IMR-90 (cell line): ENCODE results near the gene RBPJ. TPM values are rescaled to one million over a fixed set of nuclear protein-coding genes. Genes with fewer than 3 reads are reported as not detected.

ENCODE experiments used
- ATAC-seq: fragments of 200-7000 bp; cut with Tn5 transposase; 2 replicates; pipeline ENCODE4 v1.9.1; 2020; ENCODE audit warnings: low read depth, mild to moderate bottlenecking, moderate library complexity
- BruUV-seq: library from RNA; stranded (reverse); fragments of 400-500 nt; replicated peaks from 2 replicates; lab custom pipeline; 2021; lab: Mats Ljungman, UMichigan
- CTCF ChIA-PET: fragments of 300-600 bp; formaldehyde crosslinking; extraction: SDS; loops from one replicate; lab custom pipeline; 2021; ENCODE audit warnings: antibody characterized with exemption; lab: Yijun Ruan, JAX
- POLR2A ChIA-PET: fragments of 300-600 bp; sonication (Branson Sonifier 250); formaldehyde crosslinking; loops from one replicate; lab custom pipeline; 2022; ENCODE audit warnings: antibody characterized with exemption; ENCODE audit not compliant: unreplicated experiment; lab: Charles Lee
- DNase-seq: peaks from one replicate; pipeline ENCODE4 v3.0.0; 2013
- H2AFZ ChIP-seq: replicated peaks from 2 replicates; pipeline ENCODE3; 2013; ENCODE audit warnings: low read length, mild to moderate bottlenecking; ENCODE audit not compliant: poor library complexity
- H2AK5ac ChIP-seq: 2 replicates; pipeline ENCODE4 v1.6.1; 2013; ENCODE audit warnings: low read depth, low read length, inconsistent platforms
- H2AK9ac ChIP-seq: replicated peaks from 2 replicates; pipeline ENCODE3; 2013; ENCODE audit warnings: mild to moderate bottlenecking, low read depth, low read length, moderate library complexity; ENCODE audit not compliant: poor library complexity
- H2BK120ac ChIP-seq: 2 replicates; pipeline ENCODE4 v1.6.1; 2013; ENCODE audit warnings: low read depth, low read length, inconsistent platforms
- H2BK15ac ChIP-seq: 3 replicates; pipeline ENCODE4 v1.6.1; 2013; ENCODE audit warnings: low read depth, low read length, inconsistent platforms
- H2BK20ac ChIP-seq: 2 replicates; pipeline ENCODE4 v1.6.1; 2013; ENCODE audit warnings: low read depth, mild to moderate bottlenecking, inconsistent platforms, low read length, moderate library complexity
- H2BK5ac ChIP-seq: 2 replicates; pipeline ENCODE4 v1.6.1; 2013; ENCODE audit warnings: mild to moderate bottlenecking, low read depth, low read length, inconsistent platforms; ENCODE audit not compliant: poor library complexity, severe bottlenecking
- H3K14ac ChIP-seq: replicated peaks from 2 replicates; pipeline ENCODE4 v1.6.1; 2013; ENCODE audit warnings: low read depth, low read length, inconsistent platforms
- H3K18ac ChIP-seq: 2 replicates; pipeline ENCODE4 v1.6.1; 2013; ENCODE audit warnings: low read depth, low read length, control low read depth
- H3K23ac ChIP-seq: 2 replicates; pipeline ENCODE4 v1.6.1; 2013; ENCODE audit warnings: low read depth, low read length, inconsistent platforms
- H3K27ac ChIP-seq: 2 replicates; pipeline ENCODE4 v1.5.1; 2013; ENCODE audit warnings: mild to moderate bottlenecking, control low read depth, low read length; ENCODE audit not compliant: insufficient read depth
- H3K27me3 ChIP-seq: 2 replicates; pipeline ENCODE4 v1.6.1; 2013; ENCODE audit warnings: low read length; ENCODE audit not compliant: control insufficient read depth, insufficient read depth
- H3K36me3 ChIP-seq: 2 replicates; pipeline ENCODE4 v1.6.1; 2013; ENCODE audit warnings: low read length, mixed read lengths; ENCODE audit not compliant: control insufficient read depth, insufficient read depth
- H3K4ac ChIP-seq: 2 replicates; pipeline ENCODE4 v1.6.1; 2013; ENCODE audit warnings: low read depth, low read length, inconsistent platforms
- H3K4me1 ChIP-seq: 2 replicates; pipeline ENCODE4 v1.6.1; 2013; ENCODE audit warnings: low read length, mixed read lengths; ENCODE audit not compliant: control insufficient read depth, insufficient read depth
- H3K4me2 ChIP-seq: 2 replicates; pipeline ENCODE4 v1.6.1; 2013; ENCODE audit warnings: low read depth, mild to moderate bottlenecking, control low read depth, low read length, moderate library complexity
- H3K4me3 ChIP-seq: 2 replicates; pipeline ENCODE4 v1.5.1; 2013; ENCODE audit warnings: low read depth, mild to moderate bottlenecking, control low read depth, low read length, moderate library complexity; ENCODE audit not compliant: insufficient read depth
- H3K56ac ChIP-seq: 2 replicates; pipeline ENCODE4 v1.6.1; 2013; ENCODE audit warnings: low read length, inconsistent platforms; ENCODE audit not compliant: insufficient read depth; ENCODE audit errors: extremely low read depth
- H3K79me1 ChIP-seq, 2 experiments: 2 replicates each; pipeline ENCODE4 v1.6.1; 2013; ENCODE audit warnings: low read length in 2 of 2, inconsistent platforms in 1 of 2, low read depth in 1 of 2
- H3K9ac ChIP-seq: 2 replicates; pipeline ENCODE4 v1.6.1; 2013; ENCODE audit warnings: low read depth, low read length, control low read depth
- H3K9me1 ChIP-seq: 2 replicates; pipeline ENCODE4 v1.6.1; 2013; ENCODE audit warnings: low read length, inconsistent platforms; ENCODE audit not compliant: insufficient read depth
- H3K9me3 ChIP-seq: 2 replicates; pipeline ENCODE4 v1.6.1; 2013; ENCODE audit warnings: low read length; ENCODE audit not compliant: control insufficient read depth, insufficient read depth
- H4K20me1 ChIP-seq: 2 replicates; pipeline ENCODE4 v1.6.1; 2013; ENCODE audit warnings: low read length, inconsistent platforms; ENCODE audit not compliant: insufficient read depth
- H4K5ac ChIP-seq: 2 replicates; pipeline ENCODE4 v1.6.1; 2013; ENCODE audit warnings: mild to moderate bottlenecking, low read depth, low read length, control low read depth
- H4K8ac ChIP-seq, 2 experiments: 2 replicates each; pipeline ENCODE4 v1.6.1; 2013; ENCODE audit warnings: low read depth in 2 of 2, low read length in 2 of 2, control low read depth in 1 of 2, inconsistent platforms in 1 of 2
- H4K91ac ChIP-seq: 2 replicates; pipeline ENCODE4 v1.6.1; 2013; ENCODE audit warnings: low read depth, low read length, inconsistent platforms; ENCODE audit not compliant: insufficient read depth
- BHLHE40 ChIP-seq: fragments of 150-350 bp; IDR thresholded peaks from 2 replicates; pipeline ENCODE4 v1.6.1; 2016; ENCODE audit warnings: mild to moderate bottlenecking, low read depth, low read length
- CTCF ChIP-seq: conservative IDR thresholded peaks from 2 replicates; pipeline ENCODE4 v1.5.1; 2012; ENCODE audit warnings: mild to moderate bottlenecking, low read depth, low read length, improper control_type of control experiment
- FOS ChIP-seq: fragments of 150-350 bp; IDR thresholded peaks from 2 replicates; pipeline ENCODE4 v1.6.1; 2016; ENCODE audit warnings: low read depth, low read length
- MAFK ChIP-seq: IDR thresholded peaks from 2 replicates; pipeline ENCODE4 v1.6.1; 2012; ENCODE audit warnings: low read depth, low read length, improper control_type of control experiment
- MAZ ChIP-seq: IDR thresholded peaks from 2 replicates; pipeline ENCODE4 v1.6.1; 2012; ENCODE audit warnings: low read depth, mild to moderate bottlenecking, low read length, improper control_type of control experiment, moderate library complexity, borderline replicate concordance
- MXI1 ChIP-seq: IDR thresholded peaks from 2 replicates; pipeline ENCODE4 v1.6.1; 2012; ENCODE audit warnings: low read depth, mild to moderate bottlenecking, low read length, moderate library complexity, borderline replicate concordance
- POLR2A ChIP-seq: IDR thresholded peaks from 2 replicates; pipeline ENCODE4 v1.6.1; 2012; ENCODE audit warnings: mild to moderate bottlenecking, low read depth, low read length
- RAD21 ChIP-seq: IDR thresholded peaks from 2 replicates; pipeline ENCODE4 v1.6.1; 2012; ENCODE audit warnings: low read length, improper control_type of control experiment
- SMC3 ChIP-seq: fragments of 150-350 bp; IDR thresholded peaks from 2 replicates; pipeline ENCODE4 v1.6.1; 2016; ENCODE audit warnings: low read depth, mild to moderate bottlenecking, antibody characterized with exemption, low read length, moderate library complexity
- WGBS, 2 experiments: methylation state at CpG; one replicate each; pipeline versions ENCODE4 v1.1.5 to v1.1.7; 2013; ENCODE audit warnings: missing lambda C conversion rate in 2 of 2; ENCODE audit not compliant: insufficient read length in 1 of 2; ENCODE audit errors: extremely low coverage in 2 of 2; 5-methylcytosine and 5-hydroxymethylcytosine counted together
- dilution Hi-C: fragments of 300-500 bp; cut with HindIII; formaldehyde crosslinking; loops from one replicate; pipeline ENCODE4 v1.14.3; 2018; ENCODE audit warnings: low sequenced_read_pairs; ENCODE audit not compliant: unreplicated experiment
- in situ Hi-C: fragments of 300-500 bp; cut with MboI; formaldehyde crosslinking; loops from 3 replicates; pipeline ENCODE4 v1.14.3; 2019; ENCODE audit warnings: low sequenced_read_pairs, inconsistent platforms, mixed read lengths
- intact Hi-C: fragments of 100-400 bp; cut with micrococcal nuclease; formaldehyde crosslinking; loops from 2 replicates; pipeline ENCODE4 v1.10.0; 2022
- polyA plus RNA-seq, 3 experiments: library from polyadenylated mRNA; depleted of rRNA; stranded (reverse); fragments of >200 nt; gene quantifications; 2 replicates each; pipeline ENCODE4 v1.2.3, GENCODE V29; 2012; ENCODE audit warnings: low replicate concordance in 1 of 3
- total RNA-seq: library from RNA; depleted of rRNA; stranded (reverse); fragments of >200 nt; gene quantifications from 2 replicates; pipeline ENCODE4 v1.2.3, GENCODE V29; 2012
- TF ChIP-seq, protein P1 (sequence below): fragments of 150-350 bp; IDR thresholded peaks from 2 replicates; pipeline ENCODE4 v1.6.1; 2016; ENCODE audit warnings: low read depth, mild to moderate bottlenecking, low read length, moderate library complexity, borderline replicate concordance

RBPJ gene
- total and polyA plus RNA-seq, 2 of the 4 experiments (the other 2 are of a cell fraction): 50.3 to 148 TPM

DNA sequence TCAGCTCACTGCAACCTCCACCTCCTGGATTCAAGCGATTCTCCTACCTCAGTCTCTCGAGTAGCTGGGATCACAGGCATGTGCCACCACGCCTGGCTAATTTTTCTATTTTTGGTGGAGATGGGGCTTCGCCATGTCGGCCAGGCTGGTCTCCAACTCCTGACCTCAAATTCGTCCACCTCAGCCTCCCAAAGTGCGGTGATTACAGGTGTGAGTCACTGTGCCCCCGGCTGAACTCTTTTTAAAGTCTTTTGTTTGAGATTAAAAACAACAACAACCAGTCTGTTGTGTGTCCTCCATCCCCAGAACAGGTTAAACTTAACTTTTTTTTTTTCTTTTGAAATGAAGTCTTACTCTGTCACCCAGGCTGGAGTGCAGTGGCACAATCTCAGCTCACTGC, 36.3 kb upstream of the RBPJ start:
- ChIA-PET POLR2A (no interaction called here), CTCF (interaction anchor here (0.6 to 0.8 kb wide), 4 partner anchors 9 to 111 kb away, joined by 3 to 6 read pairs (median 3); partner anchors contain the start of gene RBPJ)
- dilution Hi-C loops (no loop called here), intact Hi-C loops (loop anchor here (5.0 kb wide), 1 partner anchor 42 kb away; no protein-coding TSS in a partner anchor), in situ Hi-C loops (no loop called here)
- no TSS peak for BruUV-seq
- WGBS, 2 experiments: no CpG with 5 or more reads among the region's 8 CpGs
- Histone ChIP-seq H2BK120ac (peak overlapping the region; percentile 68), H3K4me1 (peaks cover 14% of the 10 kb centered on the region), H3K79me1 (no peaks in the 10 kb centered on the region), H2AK9ac (no peak overlapping the region), H4K20me1 (no peaks in the 10 kb centered on the region), H2BK15ac (peak overlapping the region; percentile 74; the same call in 1 of the 3 replicates), H2BK5ac (no peak overlapping the region), H3K36me3 (no peaks in the 10 kb centered on the region), H3K56ac (no peak overlapping the region), H3K9me1 (peaks cover 8% of the 10 kb centered on the region; the same call in 1 of the 2 replicates), H3K4me3 (no peak overlapping the region), H3K4me2 (no peak overlapping the region), H4K5ac (peak overlapping the region; percentile 71; the same call in 1 of the 2 replicates), H4K8ac (no peak overlapping the region; a peak in 1 of 4 replicates), H3K9ac (no peak overlapping the region), H3K27ac (no peak overlapping the region), H3K4ac (peak overlapping the region; percentile 53), H2BK20ac (peak overlapping the region; percentile 70), H3K18ac (peak overlapping the region; percentile 39; the same call in 1 of the 2 replicates), H3K9me3 (no peaks in the 10 kb centered on the region), H2AFZ (no peak overlapping the region), H4K91ac (peak overlapping the region; percentile 33), H3K23ac (no peak overlapping the region), H2AK5ac (peak overlapping the region; percentile 87), H3K27me3 (no peaks in the 10 kb centered on the region), H3K14ac (0 out of 2 replicates have a peak overlapping the region, but pooled peaks have one; percentile 61)
- TF ChIP-seq SMC3: no peak
- TF ChIP-seq POLR2A: no peak
- no peak for TF ChIP-seq MAZ
- no peak for TF ChIP-seq BHLHE40
- no peak for TF ChIP-seq MXI1
- TF ChIP-seq CTCF: no peak
- no peak for TF ChIP-seq FOS
- TF ChIP-seq MAFK: no peak
- TF ChIP-seq RAD21: no peak
- TF ChIP-seq, protein P1, sequence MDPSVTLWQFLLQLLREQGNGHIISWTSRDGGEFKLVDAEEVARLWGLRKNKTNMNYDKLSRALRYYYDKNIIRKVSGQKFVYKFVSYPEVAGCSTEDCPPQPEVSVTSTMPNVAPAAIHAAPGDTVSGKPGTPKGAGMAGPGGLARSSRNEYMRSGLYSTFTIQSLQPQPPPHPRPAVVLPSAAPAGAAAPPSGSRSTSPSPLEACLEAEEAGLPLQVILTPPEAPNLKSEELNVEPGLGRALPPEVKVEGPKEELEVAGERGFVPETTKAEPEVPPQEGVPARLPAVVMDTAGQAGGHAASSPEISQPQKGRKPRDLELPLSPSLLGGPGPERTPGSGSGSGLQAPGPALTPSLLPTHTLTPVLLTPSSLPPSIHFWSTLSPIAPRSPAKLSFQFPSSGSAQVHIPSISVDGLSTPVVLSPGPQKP: no peak
- ATAC-seq: no peak
- DNase-seq: no peak
